HUES64 (cell line): ENCODE measurements around the gene LPP.

Source experiments
- H3K27ac ChIP-seq: 2 replicates; pipeline ENCODE4 v1.7.0; 2013; ENCODE audit warnings: low read depth, low read length, inconsistent platforms
- H3K27me3 ChIP-seq: 2 replicates; pipeline ENCODE4 v1.6.1; 2013; ENCODE audit warnings: mild to moderate bottlenecking, low read length; ENCODE audit not compliant: insufficient read depth
- H3K36me3 ChIP-seq: 2 replicates; pipeline ENCODE4 v1.6.1; 2013; ENCODE audit warnings: mild to moderate bottlenecking, low read length; ENCODE audit not compliant: insufficient read depth
- H3K4me1 ChIP-seq: 2 replicates; pipeline ENCODE4 v1.6.1; 2013; ENCODE audit warnings: mild to moderate bottlenecking, low read length, moderate library complexity; ENCODE audit not compliant: insufficient read depth
- H3K4me3 ChIP-seq: 2 replicates; pipeline ENCODE4 v1.5.1; 2013; ENCODE audit warnings: mild to moderate bottlenecking, low read length, moderate library complexity
- H3K9ac ChIP-seq: 2 replicates; pipeline ENCODE4 v1.6.1; 2013; ENCODE audit warnings: mild to moderate bottlenecking, low read depth, low read length
- H3K9me3 ChIP-seq: 2 replicates; pipeline ENCODE4 v1.6.1; 2013; ENCODE audit warnings: low read depth, low read length; ENCODE audit not compliant: insufficient read depth
- WGBS: fragments of 150-250, 120-280 bp; methylation state at CpG from one replicate; pipeline ENCODE4 v1.1.7; 2013; ENCODE audit warnings: missing lambda C conversion rate; 5-methylcytosine and 5-hydroxymethylcytosine counted together

LPP gene

GRCh38 chr3:188720636-188721035 lies 566.7 kb downstream of the LPP start:
- Histone ChIP-seq H3K9ac (no peak overlapping the region), H3K4me3 (no peak overlapping the region)

GRCh38 chr3:188721312-188721711 lies 567.4 kb downstream of the LPP start:
- Histone ChIP-seq H3K4me3 (no peak overlapping the region), H3K9me3 (no peaks in the 10 kb centered on the region), H3K27ac (no peak overlapping the region), H3K27me3 (no peaks in the 10 kb centered on the region), H3K9ac (no peak overlapping the region), H3K36me3 (no peaks in the 10 kb centered on the region), H3K4me1 (no peaks in the 10 kb centered on the region)
- 95% methylated on average over 4 of the region's 4 CpGs for WGBS

More at GRCh38 chr3:188720636-188721035, 566.7 kb downstream of the LPP start:
- Histone ChIP-seq H3K36me3 (no peaks in the 10 kb centered on the region), H3K27ac (no peak overlapping the region), H3K27me3 (no peaks in the 10 kb centered on the region), H3K4me1 (no peaks in the 10 kb centered on the region), H3K9me3 (no peaks in the 10 kb centered on the region)

GRCh38 chr3:188721990-188722389 lies 568.0 kb downstream of the LPP start:
- no peak overlapping the region for H3K27ac ChIP-seq
- H3K36me3 ChIP-seq, result no peaks in the 10 kb centered on the region

GRCh38 chr3:188722963-188723362 lies 569.0 kb downstream of the LPP start:
- no peaks in the 10 kb centered on the region for H3K36me3 ChIP-seq
- no peaks in the 10 kb centered on the region for H3K4me1 ChIP-seq
- no peak overlapping the region for H3K9ac ChIP-seq
- WGBS, result 100% methylated on average over 1 of the region's 3 CpGs
- no peak overlapping the region for H3K27ac ChIP-seq
- no peaks in the 10 kb centered on the region for H3K9me3 ChIP-seq
- no peak overlapping the region for H3K4me3 ChIP-seq
- no peaks in the 10 kb centered on the region for H3K27me3 ChIP-seq

More at GRCh38 chr3:188721990-188722389, 568.0 kb downstream of the LPP start:
- H3K27me3 ChIP-seq, result no peaks in the 10 kb centered on the region
- H3K9me3 ChIP-seq, result no peaks in the 10 kb centered on the region
- H3K9ac ChIP-seq, result no peak overlapping the region
- H3K4me3 ChIP-seq, result no peak overlapping the region
- 96% methylated on average over 3 of the region's 3 CpGs for WGBS
- H3K4me1 ChIP-seq, result no peaks in the 10 kb centered on the region

GRCh38 chr3:188727052-188727451 lies 573.1 kb downstream of the LPP start:
- H3K4me3 ChIP-seq, result no peak overlapping the region
- H3K4me1 ChIP-seq, result no peaks in the 10 kb centered on the region
- H3K9me3 ChIP-seq, result no peaks in the 10 kb centered on the region
- no peak overlapping the region for H3K27ac ChIP-seq
- H3K9ac ChIP-seq, result no peak overlapping the region
- WGBS, result 90% methylated on average over 2 of the region's 2 CpGs
- no peaks in the 10 kb centered on the region for H3K36me3 ChIP-seq
- H3K27me3 ChIP-seq, result no peaks in the 10 kb centered on the region

- Histone ChIP-seq H3K9ac (no peak overlapping the region), H3K27ac (no peak overlapping the region), H3K9me3 (no peaks in the 10 kb centered on the region), H3K4me3 (no peak overlapping the region), H3K36me3 (no peaks in the 10 kb centered on the region), H3K27me3 (no peaks in the 10 kb centered on the region), H3K4me1 (no peaks in the 10 kb centered on the region)
- WGBS, result no CpG with 5 or more reads among the region's 1 CpG
Observed at GRCh38 chr3:188728371-188728896, 574.5 kb downstream of the LPP start.

- H3K27ac ChIP-seq, result no peak overlapping the region
- H3K4me1 ChIP-seq, result no peaks in the 10 kb centered on the region
- WGBS, result 100% methylated on average over 1 of the region's 1 CpG
- no peaks in the 10 kb centered on the region for H3K27me3 ChIP-seq
- H3K9ac ChIP-seq, result no peak overlapping the region
- no peaks in the 10 kb centered on the region for H3K36me3 ChIP-seq
- no peaks in the 10 kb centered on the region for H3K9me3 ChIP-seq
- H3K4me3 ChIP-seq, result no peak overlapping the region
Observed at GRCh38 chr3:188729422-188729821, 575.5 kb downstream of the LPP start.

GRCh38 chr3:188734395-188734794 lies 580.4 kb downstream of the LPP start:
- H3K4me1 ChIP-seq, result no peaks in the 10 kb centered on the region
- H3K27ac ChIP-seq, result no peak overlapping the region
- 95% methylated on average over 1 of the region's 1 CpG for WGBS
- no peaks in the 10 kb centered on the region for H3K9me3 ChIP-seq
- no peak overlapping the region for H3K9ac ChIP-seq
- H3K36me3 ChIP-seq, result no peaks in the 10 kb centered on the region
- no peak overlapping the region for H3K4me3 ChIP-seq
- no peaks in the 10 kb centered on the region for H3K27me3 ChIP-seq

GRCh38 chr3:188739511-188739910 lies 585.6 kb downstream of the LPP start:
- H3K9ac ChIP-seq, result no peak overlapping the region
- H3K4me3 ChIP-seq, result no peak overlapping the region
- no peaks in the 10 kb centered on the region for H3K27me3 ChIP-seq
- H3K27ac ChIP-seq, result no peak overlapping the region
- no peaks in the 10 kb centered on the region for H3K36me3 ChIP-seq
- no peaks in the 10 kb centered on the region for H3K9me3 ChIP-seq
- no peaks in the 10 kb centered on the region for H3K4me1 ChIP-seq

GRCh38 chr3:188740010-188740409 lies 586.1 kb downstream of the LPP start:
- Histone ChIP-seq H3K9me3 (no peaks in the 10 kb centered on the region), H3K27me3 (no peaks in the 10 kb centered on the region), H3K4me3 (no peak overlapping the region), H3K9ac (no peak overlapping the region), H3K27ac (no peak overlapping the region), H3K36me3 (no peaks in the 10 kb centered on the region), H3K4me1 (no peaks in the 10 kb centered on the region)
- 95% methylated on average over 1 of the region's 1 CpG for WGBS

- no peaks in the 10 kb centered on the region for H3K27me3 ChIP-seq
- no peaks in the 10 kb centered on the region for H3K9me3 ChIP-seq
- H3K4me3 ChIP-seq, result no peak overlapping the region
- no peaks in the 10 kb centered on the region for H3K36me3 ChIP-seq
- no peak overlapping the region for H3K27ac ChIP-seq
- 94% methylated on average over 4 of the region's 4 CpGs for whole genome bisulfite sequencing
- H3K4me1 ChIP-seq, result no peaks in the 10 kb centered on the region
- H3K9ac ChIP-seq, result no peak overlapping the region
Observed at GRCh38 chr3:188742755-188743550, 589.0 kb downstream of the LPP start.
